Mesodermal cell (in vitro differentiated cells): ENCODE measurements around the gene GHR.
A peak's percentile ranks its signal among the peaks of the same experiment; 100 is the strongest.

ENCODE experiments used
- H3K27ac ChIP-seq: 2 replicates; pipeline ENCODE4 v1.7.0; 2013; ENCODE audit warnings: mild to moderate bottlenecking, low read depth, low read length, moderate library complexity; ENCODE audit not compliant: severe bottlenecking
- H3K36me3 ChIP-seq: 2 replicates; pipeline ENCODE4 v1.7.1; 2013; ENCODE audit warnings: mild to moderate bottlenecking, low read length, moderate library complexity; ENCODE audit not compliant: control insufficient read depth, insufficient read depth
- H3K4me1 ChIP-seq: one replicate; pipeline ENCODE4 v1.7.1; 2013; ENCODE audit warnings: mild to moderate bottlenecking, low read length; ENCODE audit not compliant: insufficient read depth, control insufficient read depth, poor library complexity, severe bottlenecking
- H3K4me3 ChIP-seq: 2 replicates; pipeline ENCODE4 v1.7.0; 2013; ENCODE audit warnings: low read length, control low read depth, mild to moderate bottlenecking; ENCODE audit not compliant: insufficient read depth, poor library complexity, severe bottlenecking; ENCODE audit errors: extremely low read depth
- H3K9me3 ChIP-seq: 2 replicates; pipeline ENCODE4 v1.7.1; 2013; ENCODE audit warnings: mild to moderate bottlenecking, low read length, moderate library complexity; ENCODE audit not compliant: control insufficient read depth
- WGBS, 2 experiments: methylation state at CpG; one replicate each; pipeline ENCODE4 v1.1.5; 2013; ENCODE audit warnings: missing lambda C conversion rate in 2 of 2; ENCODE audit not compliant: insufficient coverage in 2 of 2; 5-methylcytosine and 5-hydroxymethylcytosine counted together

The GHR gene

DNA sequence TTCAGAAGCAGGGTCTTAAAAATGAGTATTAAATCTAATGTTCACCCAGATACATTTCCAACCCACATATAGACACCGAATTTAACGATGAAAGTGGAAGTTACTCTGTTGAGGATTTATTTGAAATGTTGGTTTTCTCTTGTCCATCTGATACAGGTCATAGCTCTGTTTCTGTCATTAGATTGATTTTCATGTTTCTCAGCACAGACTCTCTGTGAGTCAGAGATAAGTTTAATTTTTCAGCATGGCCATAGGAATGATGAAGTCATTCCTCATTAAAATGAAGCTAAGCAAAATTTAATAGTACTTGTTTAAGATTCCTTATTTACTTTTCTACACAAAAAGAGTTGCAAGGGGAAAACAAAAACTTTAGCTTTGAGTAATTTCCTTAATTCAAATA, 38.8 kb downstream of the GHR start:
- Histone ChIP-seq H3K27ac (no peak overlapping the region), H3K36me3 (no peaks in the 10 kb centered on the region), H3K4me3 (no peak overlapping the region), H3K9me3 (no peaks in the 10 kb centered on the region), H3K4me1 (no peaks in the 10 kb centered on the region)
- no CpG with 5 or more reads among the region's 2 CpGs for WGBS, 2 experiments

DNA sequence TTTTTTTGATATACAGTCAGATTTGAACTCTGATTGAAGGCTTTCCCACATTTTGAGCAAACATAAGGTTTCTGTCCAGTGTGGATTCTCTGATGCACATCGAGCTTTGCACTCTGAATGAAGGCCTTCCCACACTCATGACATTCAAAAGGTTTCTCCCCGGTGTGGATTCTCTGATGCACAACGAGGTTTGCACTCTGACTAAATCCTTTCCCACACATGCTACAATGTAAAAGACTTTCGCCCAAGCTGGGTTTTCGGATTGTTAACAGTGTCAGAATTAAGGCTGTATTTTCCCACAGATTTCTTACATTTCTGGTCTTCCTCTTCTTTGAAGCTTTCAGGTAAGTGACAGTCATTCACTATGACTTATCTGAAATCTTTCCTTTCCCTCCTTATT, 44.3 kb downstream of the GHR start:
- Histone ChIP-seq H3K4me3 (no peak overlapping the region), H3K27ac (no peak overlapping the region), H3K4me1 (no peaks in the 10 kb centered on the region), H3K9me3 (no peaks in the 10 kb centered on the region), H3K36me3 (no peaks in the 10 kb centered on the region)
- 90 to 92% methylated on average over 2 to 5 of the region's 5 CpGs for WGBS, 2 experiments

- Histone ChIP-seq H3K36me3 (no peaks in the 10 kb centered on the region), H3K4me3 (no peak overlapping the region), H3K9me3 (no peaks in the 10 kb centered on the region), H3K27ac (no peak overlapping the region), H3K4me1 (no peaks in the 10 kb centered on the region)
- WGBS, 2 experiments = 88 to 94% methylated on average over 7 of the region's 8 CpGs
Measured at GRCh38 chr5:42467981-42468524, 44.8 kb downstream of the GHR start.

DNA sequence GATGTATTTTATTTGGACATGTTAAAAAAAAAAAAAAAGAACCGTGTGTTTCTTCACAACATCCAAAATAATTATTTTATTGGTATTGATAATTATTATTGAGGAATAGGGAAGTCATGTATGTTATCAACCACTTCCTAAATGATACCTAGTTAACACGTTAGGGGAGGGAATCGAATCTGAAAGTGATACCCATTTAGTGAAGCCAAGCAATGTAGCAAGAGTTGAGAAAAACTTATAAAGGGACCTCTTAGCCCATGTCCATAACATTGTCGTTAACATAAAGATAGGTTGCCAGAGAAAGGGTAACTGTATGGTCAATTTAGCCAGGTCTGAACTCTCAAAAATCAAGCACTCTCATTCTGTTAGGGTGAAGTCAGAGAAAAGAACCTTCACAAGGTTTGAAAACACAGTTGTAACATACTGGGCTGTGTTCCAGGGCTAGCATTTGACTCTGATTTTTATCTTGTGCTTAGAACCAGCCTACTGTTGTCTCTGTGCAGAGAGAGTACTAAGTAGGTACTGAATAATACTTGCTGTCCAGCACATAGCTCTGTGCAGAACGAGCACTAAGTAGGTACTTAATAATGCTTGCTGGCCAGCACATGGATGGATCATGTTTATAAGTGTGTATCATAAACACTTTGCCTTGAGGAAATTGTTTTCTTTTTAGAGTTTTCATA, 60.4 kb downstream of the GHR start:
- H3K4me1 ChIP-seq = no peaks in the 10 kb centered on the region
- WGBS, 2 experiments = 88 to 90% methylated on average over 4 of the region's 5 CpGs
- no peaks in the 10 kb centered on the region for H3K36me3 ChIP-seq
- no peak overlapping the region for H3K4me3 ChIP-seq
- H3K27ac ChIP-seq = no peak overlapping the region
- H3K9me3 ChIP-seq = no peaks in the 10 kb centered on the region

GRCh38 chr5:42487077-42487476, 63.8 kb downstream of the GHR start:
- Histone ChIP-seq H3K9me3 (no peaks in the 10 kb centered on the region), H3K36me3 (no peaks in the 10 kb centered on the region), H3K4me1 (peaks cover 11% of the 10 kb centered on the region), H3K27ac (no peak overlapping the region), H3K4me3 (no peak overlapping the region)
- no CpG with 5 or more reads among the region's 3 CpGs for WGBS, 2 experiments

DNA sequence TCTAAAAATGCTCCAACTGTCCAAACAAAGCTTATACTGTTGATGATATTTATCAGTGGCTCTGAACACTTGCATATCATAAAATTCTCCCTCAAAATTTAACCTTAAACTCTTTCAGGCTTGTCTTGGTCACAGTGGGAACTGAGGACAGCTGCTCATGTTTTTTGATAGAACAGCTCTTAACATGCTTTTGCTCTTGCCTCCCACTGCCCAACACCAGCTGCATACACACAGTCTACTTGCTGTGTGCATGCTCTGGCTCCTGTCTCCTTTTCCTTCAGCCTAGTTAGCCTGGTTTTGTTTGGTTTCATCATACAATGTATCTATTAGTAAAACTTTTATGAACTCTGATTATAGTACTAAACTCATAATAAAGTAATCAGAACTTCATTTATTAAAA, 64.6 kb downstream of the GHR start:
- H3K9me3 ChIP-seq = no peaks in the 10 kb centered on the region
- H3K27ac ChIP-seq = no peak overlapping the region
- H3K36me3 ChIP-seq = no peaks in the 10 kb centered on the region
- peaks cover 18% of the 10 kb centered on the region for H3K4me1 ChIP-seq
- H3K4me3 ChIP-seq = no peak overlapping the region

- Histone ChIP-seq H3K36me3 (no peaks in the 10 kb centered on the region), H3K9me3 (no peaks in the 10 kb centered on the region), H3K27ac (no peak overlapping the region), H3K4me1 (peaks cover 40% of the 10 kb centered on the region), H3K4me3 (no peak overlapping the region)
- WGBS, 2 experiments = 90 to 100% methylated on average over 1 of the region's 2 CpGs
Measured at GRCh38 chr5:42490831-42491230, 67.6 kb downstream of the GHR start.

DNA sequence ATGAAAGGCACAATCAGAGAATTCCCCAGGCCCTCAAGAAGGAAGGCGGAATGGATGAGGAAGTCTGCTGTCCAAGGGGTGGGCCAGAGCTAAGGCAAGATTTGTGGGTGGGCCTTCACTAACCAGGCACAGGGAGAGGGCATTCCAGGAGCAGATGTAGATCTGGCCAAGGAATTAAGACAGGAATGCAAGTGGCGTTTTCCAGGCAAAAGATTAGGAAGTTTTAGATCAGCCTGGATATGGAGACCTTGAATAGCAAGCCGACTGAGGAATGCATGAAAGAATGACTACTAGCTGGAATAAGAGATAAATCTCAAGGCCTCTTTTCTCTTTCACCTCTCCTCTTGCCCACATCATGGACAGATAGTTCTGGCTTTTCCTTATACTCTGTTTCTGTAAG, 68.5 kb downstream of the GHR start:
- Histone ChIP-seq H3K27ac (peak overlapping the region; percentile 94), H3K9me3 (no peaks in the 10 kb centered on the region), H3K4me3 (no peak overlapping the region), H3K4me1 (peaks cover 40% of the 10 kb centered on the region), H3K36me3 (no peaks in the 10 kb centered on the region)
- 80 to 100% methylated on average over 1 to 2 of the region's 3 CpGs for WGBS, 2 experiments

GRCh38 chr5:42492974-42493373, 69.7 kb downstream of the GHR start:
- H3K36me3 ChIP-seq = no peaks in the 10 kb centered on the region
- H3K4me3 ChIP-seq = no peak overlapping the region
- no peaks in the 10 kb centered on the region for H3K9me3 ChIP-seq
- H3K27ac ChIP-seq = no peak overlapping the region
- 75 to 100% methylated on average over 3 of the region's 3 CpGs for WGBS, 2 experiments
- peaks cover 40% of the 10 kb centered on the region for H3K4me1 ChIP-seq

- H3K36me3 ChIP-seq = no peaks in the 10 kb centered on the region
- 67% methylated on average over 2 of the region's 4 CpGs; no CpG with 5 or more reads in 1 of the 2 experiments for WGBS, 2 experiments
- no peaks in the 10 kb centered on the region for H3K9me3 ChIP-seq
- peaks cover 40% of the 10 kb centered on the region for H3K4me1 ChIP-seq
- H3K4me3 ChIP-seq = no peak overlapping the region
- peak overlapping the region; percentile 10 for H3K27ac ChIP-seq
Measured at GRCh38 chr5:42494414-42494813, 71.2 kb downstream of the GHR start.

DNA sequence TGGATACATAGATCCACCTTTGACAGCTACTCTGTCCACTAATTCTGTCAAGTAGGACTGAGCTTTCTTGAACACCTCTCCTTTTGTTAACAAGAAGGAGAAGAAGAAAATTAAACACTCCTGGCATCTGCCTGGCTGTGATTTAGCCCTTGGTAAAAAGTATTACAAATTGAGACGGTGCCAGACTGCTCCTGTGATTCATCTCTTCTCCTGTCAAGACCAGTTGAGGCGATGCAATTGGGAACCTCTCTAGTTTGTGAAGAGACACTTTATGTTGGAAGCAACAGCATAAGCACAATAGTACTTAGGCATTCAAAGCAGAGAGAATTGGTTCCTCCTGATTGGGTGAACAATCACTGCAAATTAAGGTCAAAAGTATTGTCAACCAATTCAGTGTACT, 72.7 kb downstream of the GHR start:
- Histone ChIP-seq H3K4me1 (peaks cover 38% of the 10 kb centered on the region), H3K36me3 (no peaks in the 10 kb centered on the region), H3K27ac (no peak overlapping the region), H3K9me3 (no peaks in the 10 kb centered on the region), H3K4me3 (no peak overlapping the region)
- 89% methylated on average over 2 of the region's 2 CpGs; no CpG with 5 or more reads in 1 of the 2 experiments for WGBS, 2 experiments
